ENCODE measurements around the gene BOC. TPM values are rescaled to one million over a fixed set of nuclear protein-coding genes. Genes with fewer than 3 reads are reported as not detected.

The BOC gene
- total and polyA plus RNA-seq, 2 experiments from 2014 or later, result 2.1 to 4.1 TPM

DNA sequence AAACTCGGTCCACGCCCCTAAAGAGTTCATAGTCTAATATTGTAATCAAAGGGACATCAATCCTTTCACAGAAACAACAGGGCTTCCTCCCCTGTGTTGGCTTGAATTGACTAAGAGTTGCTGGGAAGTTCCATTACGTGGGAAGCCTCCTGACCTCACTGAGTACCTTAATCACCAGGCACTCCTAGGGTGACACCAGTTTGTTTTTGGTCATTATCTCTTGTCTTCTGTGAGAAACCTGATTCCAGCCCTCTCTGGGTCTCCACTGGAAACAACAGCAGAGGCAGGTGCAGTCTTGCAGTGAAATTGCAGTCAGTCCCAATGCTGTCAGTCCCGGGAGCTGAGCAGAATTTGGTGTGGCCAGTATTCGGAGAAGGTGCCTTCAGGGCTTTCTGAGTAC is 55.4 kb downstream of the BOC start:
- Mint-ChIP-seq H3K27ac (no peak overlapping the region), H3K4me3 (no peak overlapping the region), H3K4me1 (peaks cover 45% of the 10 kb centered on the region), H3K27me3 (ENCODE audit: insufficient read depth, low read depth, poor library complexity) (peaks cover 4% of the 10 kb centered on the region), H3K9me3 (no peaks in the 10 kb centered on the region), H3K36me3 (ENCODE audit: low read depth) (no peaks in the 10 kb centered on the region; the same call in 2 of the 3 replicates)
- Histone ChIP-seq H3K9me2 (ENCODE audit: insufficient read depth) (no peaks in the 10 kb centered on the region), H3K27ac (ENCODE audit: low read depth) (no peak overlapping the region), H3K36me3 (ENCODE audit: insufficient read depth) (no peaks in the 10 kb centered on the region), H3K4me1 (ENCODE audit: insufficient read depth) (peaks cover 20% of the 10 kb centered on the region), H3F3A (replicated peaks; ENCODE audit: low read depth) (no peaks in the 10 kb centered on the region), H3K4me3 (no peak overlapping the region), H2AFZ (no peak overlapping the region), H4K20me1 (replicated peaks; ENCODE audit: insufficient read depth) (no peaks in the 10 kb centered on the region), H3K4me2 (no peak overlapping the region), H3K27me3 (ENCODE audit: insufficient read depth) (no peaks in the 10 kb centered on the region), H3K79me2 (replicated peaks; ENCODE audit: insufficient read depth) (no peaks in the 10 kb centered on the region)
- ATAC-seq, result no peak
- no peak for DNase-seq (ENCODE audit: low spot score)
- no peak for TF ChIP-seq NANOG (IDR thresholded peaks at IDR 0.05; ENCODE audit: borderline replicate concordance)
- no peak for TF ChIP-seq ZNF331 (CRISPR knock-in tag; IDR thresholded peaks at IDR 0.05; ENCODE audit: low read depth)
- TF ChIP-seq ZNF114 (CRISPR knock-in tag; IDR thresholded peaks at IDR 0.05), result no peak
- no peak for TF ChIP-seq POLR2AphosphoS5 (IDR thresholded peaks at IDR 0.05; ENCODE audit: low read depth)
- no peak for TF ChIP-seq JUNB (IDR thresholded peaks at IDR 0.05; ENCODE audit: unreplicated experiment)
- TF ChIP-seq, protein P1, sequence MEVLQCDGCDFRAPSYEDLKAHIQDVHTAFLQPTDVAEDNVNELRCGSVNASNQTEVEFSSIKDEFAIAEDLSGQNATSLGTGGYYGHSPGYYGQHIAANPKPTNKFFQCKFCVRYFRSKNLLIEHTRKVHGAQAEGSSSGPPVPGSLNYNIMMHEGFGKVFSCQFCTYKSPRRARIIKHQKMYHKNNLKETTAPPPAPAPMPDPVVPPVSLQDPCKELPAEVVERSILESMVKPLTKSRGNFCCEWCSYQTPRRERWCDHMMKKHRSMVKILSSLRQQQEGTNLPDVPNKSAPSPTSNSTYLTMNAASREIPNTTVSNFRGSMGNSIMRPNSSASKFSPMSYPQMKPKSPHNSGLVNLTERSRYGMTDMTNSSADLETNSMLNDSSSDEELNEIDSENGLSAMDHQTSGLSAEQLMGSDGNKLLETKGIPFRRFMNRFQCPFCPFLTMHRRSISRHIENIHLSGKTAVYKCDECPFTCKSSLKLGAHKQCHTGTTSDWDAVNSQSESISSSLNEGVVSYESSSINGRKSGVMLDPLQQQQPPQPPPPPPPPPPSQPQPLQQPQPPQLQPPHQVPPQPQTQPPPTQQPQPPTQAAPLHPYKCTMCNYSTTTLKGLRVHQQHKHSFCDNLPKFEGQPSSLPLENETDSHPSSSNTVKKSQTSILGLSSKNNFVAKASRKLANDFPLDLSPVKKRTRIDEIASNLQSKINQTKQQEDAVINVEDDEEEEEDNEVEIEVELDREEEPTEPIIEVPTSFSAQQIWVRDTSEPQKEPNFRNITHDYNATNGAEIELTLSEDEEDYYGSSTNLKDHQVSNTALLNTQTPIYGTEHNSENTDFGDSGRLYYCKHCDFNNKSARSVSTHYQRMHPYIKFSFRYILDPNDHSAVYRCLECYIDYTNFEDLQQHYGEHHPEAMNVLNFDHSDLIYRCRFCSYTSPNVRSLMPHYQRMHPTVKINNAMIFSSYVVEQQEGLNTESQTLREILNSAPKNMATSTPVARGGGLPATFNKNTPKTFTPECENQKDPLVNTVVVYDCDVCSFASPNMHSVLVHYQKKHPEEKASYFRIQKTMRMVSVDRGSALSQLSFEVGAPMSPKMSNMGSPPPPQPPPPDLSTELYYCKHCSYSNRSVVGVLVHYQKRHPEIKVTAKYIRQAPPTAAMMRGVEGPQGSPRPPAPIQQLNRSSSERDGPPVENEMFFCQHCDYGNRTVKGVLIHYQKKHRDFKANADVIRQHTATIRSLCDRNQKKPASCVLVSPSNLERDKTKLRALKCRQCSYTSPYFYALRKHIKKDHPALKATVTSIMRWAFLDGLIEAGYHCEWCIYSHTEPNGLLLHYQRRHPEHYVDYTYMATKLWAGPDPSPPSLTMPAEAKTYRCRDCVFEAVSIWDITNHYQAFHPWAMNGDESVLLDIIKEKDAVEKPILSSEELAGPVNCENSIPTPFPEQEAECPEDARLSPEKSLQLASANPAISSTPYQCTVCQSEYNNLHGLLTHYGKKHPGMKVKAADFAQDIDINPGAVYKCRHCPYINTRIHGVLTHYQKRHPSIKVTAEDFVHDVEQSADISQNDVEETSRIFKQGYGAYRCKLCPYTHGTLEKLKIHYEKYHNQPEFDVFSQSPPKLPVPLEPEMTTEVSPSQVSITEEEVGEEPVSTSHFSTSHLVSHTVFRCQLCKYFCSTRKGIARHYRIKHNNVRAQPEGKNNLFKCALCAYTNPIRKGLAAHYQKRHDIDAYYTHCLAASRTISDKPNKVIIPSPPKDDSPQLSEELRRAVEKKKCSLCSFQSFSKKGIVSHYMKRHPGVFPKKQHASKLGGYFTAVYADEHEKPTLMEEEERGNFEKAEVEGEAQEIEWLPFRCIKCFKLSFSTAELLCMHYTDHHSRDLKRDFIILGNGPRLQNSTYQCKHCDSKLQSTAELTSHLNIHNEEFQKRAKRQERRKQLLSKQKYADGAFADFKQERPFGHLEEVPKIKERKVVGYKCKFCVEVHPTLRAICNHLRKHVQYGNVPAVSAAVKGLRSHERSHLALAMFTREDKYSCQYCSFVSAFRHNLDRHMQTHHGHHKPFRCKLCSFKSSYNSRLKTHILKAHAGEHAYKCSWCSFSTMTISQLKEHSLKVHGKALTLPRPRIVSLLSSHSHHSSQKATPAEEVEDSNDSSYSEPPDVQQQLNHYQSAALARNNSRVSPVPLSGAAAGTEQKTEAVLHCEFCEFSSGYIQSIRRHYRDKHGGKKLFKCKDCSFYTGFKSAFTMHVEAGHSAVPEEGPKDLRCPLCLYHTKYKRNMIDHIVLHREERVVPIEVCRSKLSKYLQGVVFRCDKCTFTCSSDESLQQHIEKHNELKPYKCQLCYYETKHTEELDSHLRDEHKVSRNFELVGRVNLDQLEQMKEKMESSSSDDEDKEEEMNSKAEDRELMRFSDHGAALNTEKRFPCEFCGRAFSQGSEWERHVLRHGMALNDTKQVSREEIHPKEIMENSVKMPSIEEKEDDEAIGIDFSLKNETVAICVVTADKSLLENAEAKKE (CRISPR knock-in tag; IDR thresholded peaks at IDR 0.05), result no peak
- TF ChIP-seq EZH2phosphoT487 (IDR thresholded peaks at IDR 0.05; ENCODE audit: unreplicated experiment), result no peak
- TF ChIP-seq, protein P2, sequence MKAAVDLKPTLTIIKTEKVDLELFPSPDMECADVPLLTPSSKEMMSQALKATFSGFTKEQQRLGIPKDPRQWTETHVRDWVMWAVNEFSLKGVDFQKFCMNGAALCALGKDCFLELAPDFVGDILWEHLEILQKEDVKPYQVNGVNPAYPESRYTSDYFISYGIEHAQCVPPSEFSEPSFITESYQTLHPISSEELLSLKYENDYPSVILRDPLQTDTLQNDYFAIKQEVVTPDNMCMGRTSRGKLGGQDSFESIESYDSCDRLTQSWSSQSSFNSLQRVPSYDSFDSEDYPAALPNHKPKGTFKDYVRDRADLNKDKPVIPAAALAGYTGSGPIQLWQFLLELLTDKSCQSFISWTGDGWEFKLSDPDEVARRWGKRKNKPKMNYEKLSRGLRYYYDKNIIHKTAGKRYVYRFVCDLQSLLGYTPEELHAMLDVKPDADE (IDR thresholded peaks at IDR 0.05), result no peak
